Measurements from ENCODE around the gene MSI1.
A peak's percentile ranks its signal among the peaks of the same experiment; 100 is the strongest.

Gene MSI1

GRCh38 chr12:120359128-120359527 lies 9.8 kb downstream of the MSI1 start:
- TF ChIP-seq, protein P1, sequence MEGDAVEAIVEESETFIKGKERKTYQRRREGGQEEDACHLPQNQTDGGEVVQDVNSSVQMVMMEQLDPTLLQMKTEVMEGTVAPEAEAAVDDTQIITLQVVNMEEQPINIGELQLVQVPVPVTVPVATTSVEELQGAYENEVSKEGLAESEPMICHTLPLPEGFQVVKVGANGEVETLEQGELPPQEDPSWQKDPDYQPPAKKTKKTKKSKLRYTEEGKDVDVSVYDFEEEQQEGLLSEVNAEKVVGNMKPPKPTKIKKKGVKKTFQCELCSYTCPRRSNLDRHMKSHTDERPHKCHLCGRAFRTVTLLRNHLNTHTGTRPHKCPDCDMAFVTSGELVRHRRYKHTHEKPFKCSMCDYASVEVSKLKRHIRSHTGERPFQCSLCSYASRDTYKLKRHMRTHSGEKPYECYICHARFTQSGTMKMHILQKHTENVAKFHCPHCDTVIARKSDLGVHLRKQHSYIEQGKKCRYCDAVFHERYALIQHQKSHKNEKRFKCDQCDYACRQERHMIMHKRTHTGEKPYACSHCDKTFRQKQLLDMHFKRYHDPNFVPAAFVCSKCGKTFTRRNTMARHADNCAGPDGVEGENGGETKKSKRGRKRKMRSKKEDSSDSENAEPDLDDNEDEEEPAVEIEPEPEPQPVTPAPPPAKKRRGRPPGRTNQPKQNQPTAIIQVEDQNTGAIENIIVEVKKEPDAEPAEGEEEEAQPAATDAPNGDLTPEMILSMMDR (IDR thresholded peaks at IDR 0.05; ENCODE audit: low read depth, low read length, missing control alignments), result no peak
- H3K4me3 ChIP-seq (ENCODE audit: low read depth, low read length), result no peak overlapping the region
- DNase-seq (ENCODE audit: low read depth), result no peak
- in situ Hi-C loops (cut with HindIII; ENCODE audit: low sequenced_read_pairs), result no loop called here

GRCh38 chr12:120358412-120359100 lies 10.4 kb downstream of the MSI1 start:
- no peak for DNase-seq (ENCODE audit: low read depth)
- H3K4me3 ChIP-seq (ENCODE audit: low read depth, low read length), result no peak overlapping the region
- in situ Hi-C loops (cut with HindIII; ENCODE audit: low sequenced_read_pairs), result no loop called here
- TF ChIP-seq, protein P1 (IDR thresholded peaks at IDR 0.05; ENCODE audit: low read depth, low read length, missing control alignments), result no peak

- in situ Hi-C loops (cut with HindIII; ENCODE audit: low sequenced_read_pairs), result no loop called here
- H3K4me3 ChIP-seq (ENCODE audit: low read depth, low read length), result no peak overlapping the region
- DNase-seq (ENCODE audit: low read depth), result no peak
- TF ChIP-seq, protein P1 (IDR thresholded peaks at IDR 0.05; ENCODE audit: low read depth, low read length, missing control alignments), result no peak
Measured at GRCh38 chr12:120357104-120357503, 11.9 kb downstream of the MSI1 start.

DNA sequence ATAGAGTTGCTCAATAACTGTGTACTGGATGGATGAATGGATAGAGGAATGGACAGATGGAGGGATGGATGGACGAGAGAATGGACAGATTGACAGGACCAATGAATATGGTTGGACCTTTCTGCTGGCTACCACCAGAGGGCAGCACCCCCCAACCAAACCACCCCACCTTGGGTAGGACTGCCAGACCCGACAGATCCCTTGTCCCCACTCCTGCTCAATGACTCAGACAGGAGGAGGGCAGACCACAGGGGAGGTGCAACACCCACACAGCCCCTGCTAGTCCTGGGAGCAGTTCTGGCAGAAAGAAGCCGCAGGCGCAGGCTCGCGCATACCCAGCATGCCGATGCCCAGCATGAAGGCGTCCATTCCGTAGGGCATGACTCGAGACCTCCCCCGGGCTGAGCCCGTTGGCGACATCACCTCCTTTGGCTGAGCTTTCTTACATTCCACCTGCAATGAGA lies 12.4 kb downstream of the MSI1 start:
- in situ Hi-C loops (cut with HindIII; ENCODE audit: low sequenced_read_pairs), result no loop called here
- no peak overlapping the region for H3K4me3 ChIP-seq (ENCODE audit: low read depth, low read length)
- peak; percentile 77 for DNase-seq (ENCODE audit: low read depth)
- TF ChIP-seq, protein P1 (IDR thresholded peaks at IDR 0.05; ENCODE audit: low read depth, low read length, missing control alignments), result peak; percentile 87

DNA sequence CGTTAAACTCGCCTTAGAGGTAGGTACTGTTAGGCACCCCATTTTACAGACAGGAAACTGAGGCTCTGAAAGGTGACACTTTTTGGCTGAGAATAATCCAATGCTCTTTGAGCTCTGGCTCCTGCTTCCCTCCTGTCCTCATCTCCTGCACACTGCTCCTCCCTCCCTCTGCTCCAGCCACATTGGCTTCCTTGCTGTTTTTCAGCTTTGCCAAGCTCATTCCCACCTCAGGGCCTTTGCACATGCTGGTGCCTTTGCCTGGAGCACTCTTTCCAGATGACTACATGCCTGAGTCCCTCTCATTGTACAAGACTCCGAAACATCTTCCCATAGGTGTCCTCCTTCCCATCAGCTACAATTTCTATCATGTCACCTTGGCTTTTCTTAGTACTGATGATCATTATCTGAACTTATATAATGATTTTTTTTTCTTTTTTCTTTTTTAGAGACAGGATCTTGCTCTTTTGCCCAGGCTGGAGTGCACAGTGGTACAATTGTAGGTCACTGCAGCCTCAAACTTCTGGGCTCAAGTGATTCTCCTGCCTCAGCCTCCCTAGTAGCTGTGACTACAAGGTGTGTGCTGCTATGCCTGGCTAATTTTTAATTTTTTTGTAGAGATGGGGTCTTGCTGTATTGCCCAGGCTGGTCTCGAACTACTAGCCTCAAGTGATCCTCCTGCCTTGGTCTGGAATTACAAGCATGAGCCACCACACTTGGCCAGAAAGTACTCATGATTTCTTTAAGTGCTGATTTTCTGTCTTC lies 15.2 kb downstream of the MSI1 start:
- no peak overlapping the region for H3K4me3 ChIP-seq (ENCODE audit: low read depth, low read length)
- TF ChIP-seq, protein P1 (IDR thresholded peaks at IDR 0.05; ENCODE audit: low read depth, low read length, missing control alignments), result no peak
- no peak for DNase-seq (ENCODE audit: low read depth)
- in situ Hi-C loops (cut with HindIII; ENCODE audit: low sequenced_read_pairs), result no loop called here

DNA sequence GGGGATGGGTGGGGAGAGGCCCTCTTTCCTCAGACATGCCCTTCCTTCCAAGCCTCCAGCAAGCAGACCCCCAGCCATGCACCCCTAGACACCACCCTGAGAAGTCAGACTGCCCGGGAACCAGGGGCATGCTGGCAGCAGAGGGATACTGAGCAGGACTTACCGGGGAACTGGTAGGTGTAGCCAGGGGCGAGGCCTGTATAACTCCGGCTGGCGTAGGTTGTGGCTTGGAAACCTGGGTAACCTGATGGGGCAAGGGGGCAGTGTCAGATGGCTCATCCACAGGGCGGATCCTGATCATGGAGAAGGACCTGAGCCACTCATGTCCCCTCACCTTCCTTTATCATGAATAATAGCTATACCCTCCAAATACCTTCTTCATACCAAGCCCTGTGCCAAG lies 15.8 kb downstream of the MSI1 start:
- H3K4me3 ChIP-seq (ENCODE audit: low read depth, low read length), result no peak overlapping the region
- TF ChIP-seq, protein P1 (IDR thresholded peaks at IDR 0.05; ENCODE audit: low read depth, low read length, missing control alignments), result no peak
- in situ Hi-C loops (cut with HindIII; ENCODE audit: low sequenced_read_pairs), result no loop called here
- DNase-seq (ENCODE audit: low read depth), result no peak
